ENCODE results near the gene EPC2. TPM values are rescaled to one million over a fixed set of nuclear protein-coding genes. Genes with fewer than 3 reads are reported as not detected.
A peak's percentile ranks its signal among the peaks of the same experiment; 100 is the strongest.

Gene EPC2
- total RNA-seq, 1 experiment from 2014 or later, result 30.2 TPM

DNA sequence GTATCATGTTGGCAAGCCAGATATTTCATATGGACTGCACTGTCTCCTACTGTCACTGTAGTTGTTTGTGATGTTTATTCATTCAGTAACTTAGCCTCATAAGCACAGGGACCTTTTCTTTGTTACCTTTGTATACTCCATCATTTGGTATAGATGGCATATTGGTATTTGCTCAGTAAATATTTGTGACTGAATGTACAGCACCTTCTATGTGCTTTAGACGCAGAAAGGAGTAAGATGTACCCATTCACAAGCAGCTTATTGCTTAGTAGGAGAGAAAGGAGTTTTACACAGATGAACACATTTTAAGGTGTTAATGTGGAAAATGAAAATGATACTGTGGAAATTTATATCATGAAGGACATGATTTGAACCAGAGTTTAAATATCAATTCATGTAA, 12.0 kb downstream of the EPC2 start:
- CTCF ChIA-PET, result no interaction called here
- Histone ChIP-seq H3K27me3 (ENCODE audit: control insufficient read depth, insufficient read depth, low read length) (no peaks in the 10 kb centered on the region), H3K9me3 (ENCODE audit: control insufficient read depth, insufficient read depth, low read depth, low read length) (no peaks in the 10 kb centered on the region), H3K4me1 (ENCODE audit: control insufficient read depth, insufficient read depth, low read length) (peaks cover 21% of the 10 kb centered on the region), H3K27ac (ENCODE audit: low read length) (no peak overlapping the region), H3K36me3 (ENCODE audit: control insufficient read depth, insufficient read depth, low read length) (no peaks in the 10 kb centered on the region), H3K4me3 (ENCODE audit: low read depth in 2 of 2, low read length in 2 of 2) (no peak overlapping the region)
- DNase-seq (ENCODE audit: low read depth, low spot score), result no peak
- in situ Hi-C loops (cut with HindIII; ENCODE audit: low pct_unique_long_range_greater_than_20kb, low sequenced_read_pairs) (no loop called here), intact Hi-C loops (cut with micrococcal nuclease; ENCODE audit: unreplicated experiment) (no loop called here)
- POLR2A ChIA-PET, result no interaction called here
- TF ChIP-seq, protein P1, sequence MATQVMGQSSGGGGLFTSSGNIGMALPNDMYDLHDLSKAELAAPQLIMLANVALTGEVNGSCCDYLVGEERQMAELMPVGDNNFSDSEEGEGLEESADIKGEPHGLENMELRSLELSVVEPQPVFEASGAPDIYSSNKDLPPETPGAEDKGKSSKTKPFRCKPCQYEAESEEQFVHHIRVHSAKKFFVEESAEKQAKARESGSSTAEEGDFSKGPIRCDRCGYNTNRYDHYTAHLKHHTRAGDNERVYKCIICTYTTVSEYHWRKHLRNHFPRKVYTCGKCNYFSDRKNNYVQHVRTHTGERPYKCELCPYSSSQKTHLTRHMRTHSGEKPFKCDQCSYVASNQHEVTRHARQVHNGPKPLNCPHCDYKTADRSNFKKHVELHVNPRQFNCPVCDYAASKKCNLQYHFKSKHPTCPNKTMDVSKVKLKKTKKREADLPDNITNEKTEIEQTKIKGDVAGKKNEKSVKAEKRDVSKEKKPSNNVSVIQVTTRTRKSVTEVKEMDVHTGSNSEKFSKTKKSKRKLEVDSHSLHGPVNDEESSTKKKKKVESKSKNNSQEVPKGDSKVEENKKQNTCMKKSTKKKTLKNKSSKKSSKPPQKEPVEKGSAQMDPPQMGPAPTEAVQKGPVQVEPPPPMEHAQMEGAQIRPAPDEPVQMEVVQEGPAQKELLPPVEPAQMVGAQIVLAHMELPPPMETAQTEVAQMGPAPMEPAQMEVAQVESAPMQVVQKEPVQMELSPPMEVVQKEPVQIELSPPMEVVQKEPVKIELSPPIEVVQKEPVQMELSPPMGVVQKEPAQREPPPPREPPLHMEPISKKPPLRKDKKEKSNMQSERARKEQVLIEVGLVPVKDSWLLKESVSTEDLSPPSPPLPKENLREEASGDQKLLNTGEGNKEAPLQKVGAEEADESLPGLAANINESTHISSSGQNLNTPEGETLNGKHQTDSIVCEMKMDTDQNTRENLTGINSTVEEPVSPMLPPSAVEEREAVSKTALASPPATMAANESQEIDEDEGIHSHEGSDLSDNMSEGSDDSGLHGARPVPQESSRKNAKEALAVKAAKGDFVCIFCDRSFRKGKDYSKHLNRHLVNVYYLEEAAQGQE (IDR thresholded peaks at IDR 0.05; ENCODE audit: insufficient read depth in 1 of 2, low read depth in 2 of 2, low read length in 1 of 2), result no peak
- TF ChIP-seq SIN3A (IDR thresholded peaks at IDR 0.05; ENCODE audit: borderline replicate concordance, insufficient read depth, low read depth, low read length) (no peak), POLR2AphosphoS5 (IDR thresholded peaks at IDR 0.05; ENCODE audit: low read depth, low read length) (no peak), TCF7L2 (IDR thresholded peaks at IDR 0.05; ENCODE audit: low read depth, low read length) (no peak)
- TF ChIP-seq, protein P2, sequence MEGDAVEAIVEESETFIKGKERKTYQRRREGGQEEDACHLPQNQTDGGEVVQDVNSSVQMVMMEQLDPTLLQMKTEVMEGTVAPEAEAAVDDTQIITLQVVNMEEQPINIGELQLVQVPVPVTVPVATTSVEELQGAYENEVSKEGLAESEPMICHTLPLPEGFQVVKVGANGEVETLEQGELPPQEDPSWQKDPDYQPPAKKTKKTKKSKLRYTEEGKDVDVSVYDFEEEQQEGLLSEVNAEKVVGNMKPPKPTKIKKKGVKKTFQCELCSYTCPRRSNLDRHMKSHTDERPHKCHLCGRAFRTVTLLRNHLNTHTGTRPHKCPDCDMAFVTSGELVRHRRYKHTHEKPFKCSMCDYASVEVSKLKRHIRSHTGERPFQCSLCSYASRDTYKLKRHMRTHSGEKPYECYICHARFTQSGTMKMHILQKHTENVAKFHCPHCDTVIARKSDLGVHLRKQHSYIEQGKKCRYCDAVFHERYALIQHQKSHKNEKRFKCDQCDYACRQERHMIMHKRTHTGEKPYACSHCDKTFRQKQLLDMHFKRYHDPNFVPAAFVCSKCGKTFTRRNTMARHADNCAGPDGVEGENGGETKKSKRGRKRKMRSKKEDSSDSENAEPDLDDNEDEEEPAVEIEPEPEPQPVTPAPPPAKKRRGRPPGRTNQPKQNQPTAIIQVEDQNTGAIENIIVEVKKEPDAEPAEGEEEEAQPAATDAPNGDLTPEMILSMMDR (IDR thresholded peaks at IDR 0.05), result no peak
- BruUV-seq (replicated peaks), result no TSS peak
- no peak for ATAC-seq

DNA sequence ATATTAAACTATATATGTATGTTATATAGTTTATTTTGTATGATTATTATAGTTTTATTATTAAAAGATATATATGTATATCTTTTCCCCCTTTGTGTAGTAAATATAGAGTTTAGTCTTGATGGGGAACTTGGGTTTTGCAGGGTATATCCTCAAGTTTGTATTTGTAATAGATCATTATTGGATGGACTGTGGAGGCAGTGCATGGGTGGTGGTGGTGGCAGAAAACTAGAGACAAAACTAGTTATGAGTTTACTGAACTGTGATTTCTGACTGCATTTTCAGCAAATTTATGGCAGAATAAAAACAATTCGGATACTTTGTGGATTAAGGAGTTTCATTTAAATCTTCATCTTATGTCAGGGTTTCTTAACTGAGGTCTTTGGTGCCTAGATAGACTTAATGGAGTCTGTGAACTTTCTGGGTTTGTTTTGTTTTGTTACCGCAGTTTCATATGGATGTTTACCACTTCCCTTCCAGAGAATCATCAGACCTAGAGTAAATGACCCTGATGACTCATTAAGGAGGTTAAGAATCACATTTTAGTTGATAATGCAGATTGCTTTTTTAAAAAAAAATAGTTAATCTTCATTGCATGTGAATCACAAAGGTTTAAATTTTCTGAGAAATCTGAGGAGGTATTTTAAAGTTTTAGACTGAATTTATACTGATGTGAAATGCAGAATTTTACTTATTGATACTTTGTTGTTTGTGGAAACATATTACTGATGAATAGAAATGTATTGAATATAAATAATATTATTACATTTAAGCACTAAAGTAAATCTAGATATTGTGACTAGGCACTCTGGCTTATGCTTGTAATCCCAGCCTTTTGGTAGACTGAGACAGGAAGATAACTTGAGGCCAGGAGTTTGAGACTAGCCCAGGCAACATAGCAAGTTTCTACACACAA, 14.5 kb downstream of the EPC2 start:
- no peak for TF ChIP-seq TCF7L2 (IDR thresholded peaks at IDR 0.05; ENCODE audit: low read depth, low read length)
- TF ChIP-seq, protein P1 (IDR thresholded peaks at IDR 0.05; ENCODE audit: insufficient read depth in 1 of 2, low read depth in 2 of 2, low read length in 1 of 2), result no peak
- no peak for TF ChIP-seq POLR2AphosphoS5 (IDR thresholded peaks at IDR 0.05; ENCODE audit: low read depth, low read length)
- TF ChIP-seq SIN3A (IDR thresholded peaks at IDR 0.05; ENCODE audit: borderline replicate concordance, insufficient read depth, low read depth, low read length), result no peak
- TF ChIP-seq, protein P2 (IDR thresholded peaks at IDR 0.05), result no peak
- intact Hi-C loops (cut with micrococcal nuclease; ENCODE audit: unreplicated experiment), result no loop called here
- no peaks in the 10 kb centered on the region for H3K36me3 ChIP-seq (ENCODE audit: control insufficient read depth, insufficient read depth, low read length)
- BruUV-seq (replicated peaks), result no TSS peak
- DNase-seq (ENCODE audit: low read depth, low spot score) (no peak), ATAC-seq (peak; percentile 62; the same call in 1 of the 2 replicates)
- ChIA-PET CTCF (no interaction called here), POLR2A (no interaction called here)
- in situ Hi-C loops (cut with HindIII; ENCODE audit: low pct_unique_long_range_greater_than_20kb, low sequenced_read_pairs), result no loop called here
- H3K9me3 ChIP-seq (ENCODE audit: control insufficient read depth, insufficient read depth, low read depth, low read length), result no peaks in the 10 kb centered on the region
- H3K27me3 ChIP-seq (ENCODE audit: control insufficient read depth, insufficient read depth, low read length), result no peaks in the 10 kb centered on the region
- no peak overlapping the region for H3K27ac ChIP-seq (ENCODE audit: low read length)
- H3K4me1 ChIP-seq (ENCODE audit: control insufficient read depth, insufficient read depth, low read length), result peaks cover 22% of the 10 kb centered on the region
- H3K4me3 ChIP-seq (ENCODE audit: low read depth in 2 of 2, low read length in 2 of 2), result no peak overlapping the region
